HG03280 (cell line): ENCODE results near the gene OSMR.

Experiments
- ATAC-seq: cut with Tn5 transposase; IDR thresholded peaks from one replicate; pipeline ENCODE4 v1.9.1; 2021; ENCODE audit warnings: mild to moderate bottlenecking, moderate library complexity; ENCODE audit not compliant: unreplicated experiment

OSMR gene

GRCh38 chr5:38845526-38846378, at the start of gene OSMR:
Gene OSMR (plus strand): TSS chr5:38846012. CDS start chr5:38869045, 23,033 bp downstream.
- no peak for ATAC-seq

DNA sequence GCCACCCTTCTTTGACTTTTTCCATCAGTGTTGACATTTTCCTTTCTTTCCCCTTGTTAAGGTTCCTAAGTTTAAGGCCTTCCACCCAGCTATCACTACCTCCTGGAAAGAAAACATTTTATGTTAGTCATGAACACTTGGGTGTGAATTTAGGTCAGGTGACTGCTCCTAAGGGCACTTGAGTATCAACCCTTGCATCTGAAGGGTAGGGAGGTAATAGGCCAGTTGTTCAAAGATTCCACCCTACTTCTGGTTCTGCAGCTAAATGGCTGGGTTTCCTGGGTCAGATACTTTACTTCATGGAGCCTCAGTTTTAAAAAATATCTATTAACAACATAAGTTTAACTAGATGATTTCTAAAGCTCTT, 49.1 kb upstream of the OSMR start:
- no peak for ATAC-seq

DNA sequence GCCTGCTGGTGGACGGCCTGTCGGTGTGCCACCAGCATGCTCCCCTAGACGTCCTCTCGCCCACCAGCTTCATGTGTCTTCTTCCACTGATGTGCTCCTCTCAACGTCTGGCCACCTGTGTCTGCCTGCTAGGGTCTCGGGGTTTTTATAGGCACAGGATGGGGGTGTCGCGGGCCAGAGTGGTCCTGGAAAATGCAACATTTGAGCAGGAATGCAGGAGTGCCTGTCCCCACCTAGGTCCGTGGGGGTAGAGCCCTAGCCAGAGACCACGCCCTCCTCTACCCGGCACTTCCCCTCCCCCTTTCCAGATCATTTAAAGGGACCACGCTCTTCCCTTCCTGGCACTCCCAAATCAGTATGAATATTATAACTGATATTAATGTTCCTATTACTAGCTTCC, 48.0 kb upstream of the OSMR start:
- ATAC-seq: no peak

DNA sequence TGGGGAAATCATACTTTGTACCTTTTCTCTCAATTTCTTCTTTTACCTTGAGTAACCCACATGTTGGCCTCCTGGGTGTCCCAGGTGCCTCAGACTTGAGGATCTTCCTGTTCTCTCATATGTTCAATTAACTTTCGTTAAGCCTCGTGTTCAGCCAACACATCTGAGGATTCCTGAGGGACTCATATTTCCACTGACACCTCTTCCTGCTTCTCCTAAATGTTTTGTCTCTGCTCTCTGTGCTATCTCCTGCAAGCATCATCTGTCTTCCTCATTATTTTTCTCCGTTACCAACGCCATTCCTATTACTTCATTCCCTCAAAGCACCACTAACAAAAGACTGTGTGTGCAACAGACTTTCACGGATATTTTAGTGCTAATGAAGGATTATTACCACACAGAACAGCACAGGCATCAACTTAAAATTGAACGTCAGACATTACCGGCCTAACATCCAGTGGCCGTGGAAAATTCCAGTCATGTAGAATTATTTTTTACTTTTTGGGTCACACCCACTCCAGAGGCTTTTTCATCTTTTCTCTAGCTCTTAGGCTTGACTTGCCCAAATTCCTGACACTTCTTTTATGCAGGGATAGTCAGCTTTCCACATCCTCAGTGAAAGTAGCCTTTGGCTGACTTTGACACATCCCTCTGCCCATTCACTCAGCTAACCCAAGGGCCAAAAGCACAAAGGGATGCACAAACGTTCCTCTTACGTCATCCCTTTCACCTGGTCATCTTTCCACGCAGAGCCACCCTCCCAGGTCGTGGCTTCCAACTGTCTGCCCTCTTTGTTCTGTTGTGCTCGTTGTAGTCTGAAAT, 46.0 kb upstream of the OSMR start:
- no peak for ATAC-seq

GRCh38 chr5:38800515-38800914, 45.3 kb upstream of the OSMR start:
- ATAC-seq: no peak

- no peak for ATAC-seq
Observed at GRCh38 chr5:38802125-38802524, 43.7 kb upstream of the OSMR start.

GRCh38 chr5:38803246-38803645, 42.6 kb upstream of the OSMR start:
- no peak for ATAC-seq

DNA sequence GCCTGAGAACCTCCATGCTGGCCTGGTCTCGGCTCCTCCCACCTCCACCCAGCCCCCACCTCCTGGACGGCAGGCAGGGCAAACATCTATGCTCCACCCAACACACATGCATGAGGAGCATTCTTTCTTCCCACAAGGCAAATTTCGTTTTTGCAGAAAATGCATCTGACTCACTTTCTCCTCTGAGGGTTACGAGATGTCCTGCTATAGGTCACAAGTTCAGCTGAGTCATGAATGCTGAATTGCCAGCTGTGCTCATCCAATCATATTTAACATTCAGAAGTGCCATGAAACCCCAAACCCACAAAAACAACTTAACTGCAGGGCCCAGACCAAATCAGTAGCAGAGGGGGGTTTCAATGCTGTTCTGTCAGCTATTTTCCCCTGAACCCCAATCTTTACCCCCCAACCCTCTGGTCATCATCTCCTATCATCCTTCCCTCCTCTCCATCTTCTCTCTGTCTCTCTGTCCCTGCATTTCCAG, 39.0 kb upstream of the OSMR start:
- ATAC-seq: no peak

- ATAC-seq: no peak
Observed at GRCh38 chr5:38807570-38808483, 38.0 kb upstream of the OSMR start.

- no peak for ATAC-seq
Observed at GRCh38 chr5:38808666-38809343, 37.0 kb upstream of the OSMR start.

- peak; percentile 62 for ATAC-seq
Observed at GRCh38 chr5:38809388-38810359, 36.1 kb upstream of the OSMR start.

DNA sequence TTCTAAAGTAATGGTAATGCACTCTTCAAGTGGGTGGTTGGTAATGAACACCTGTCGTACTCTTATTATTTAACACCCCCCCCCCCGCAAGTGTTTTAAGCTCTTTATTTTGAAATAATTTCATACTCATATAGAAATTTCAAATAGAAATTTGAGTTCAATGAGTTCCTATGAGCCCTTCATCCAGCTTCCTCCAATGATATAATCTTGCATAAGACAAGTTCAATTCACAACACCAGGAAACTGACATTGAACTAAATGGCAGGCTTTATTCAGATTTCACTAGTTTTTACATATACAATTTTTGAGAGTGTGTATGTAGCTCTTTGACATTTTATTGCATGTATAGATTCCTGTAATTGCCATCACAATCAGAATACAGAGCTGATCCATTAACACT, 30.9 kb upstream of the OSMR start:
- no peak for ATAC-seq

DNA sequence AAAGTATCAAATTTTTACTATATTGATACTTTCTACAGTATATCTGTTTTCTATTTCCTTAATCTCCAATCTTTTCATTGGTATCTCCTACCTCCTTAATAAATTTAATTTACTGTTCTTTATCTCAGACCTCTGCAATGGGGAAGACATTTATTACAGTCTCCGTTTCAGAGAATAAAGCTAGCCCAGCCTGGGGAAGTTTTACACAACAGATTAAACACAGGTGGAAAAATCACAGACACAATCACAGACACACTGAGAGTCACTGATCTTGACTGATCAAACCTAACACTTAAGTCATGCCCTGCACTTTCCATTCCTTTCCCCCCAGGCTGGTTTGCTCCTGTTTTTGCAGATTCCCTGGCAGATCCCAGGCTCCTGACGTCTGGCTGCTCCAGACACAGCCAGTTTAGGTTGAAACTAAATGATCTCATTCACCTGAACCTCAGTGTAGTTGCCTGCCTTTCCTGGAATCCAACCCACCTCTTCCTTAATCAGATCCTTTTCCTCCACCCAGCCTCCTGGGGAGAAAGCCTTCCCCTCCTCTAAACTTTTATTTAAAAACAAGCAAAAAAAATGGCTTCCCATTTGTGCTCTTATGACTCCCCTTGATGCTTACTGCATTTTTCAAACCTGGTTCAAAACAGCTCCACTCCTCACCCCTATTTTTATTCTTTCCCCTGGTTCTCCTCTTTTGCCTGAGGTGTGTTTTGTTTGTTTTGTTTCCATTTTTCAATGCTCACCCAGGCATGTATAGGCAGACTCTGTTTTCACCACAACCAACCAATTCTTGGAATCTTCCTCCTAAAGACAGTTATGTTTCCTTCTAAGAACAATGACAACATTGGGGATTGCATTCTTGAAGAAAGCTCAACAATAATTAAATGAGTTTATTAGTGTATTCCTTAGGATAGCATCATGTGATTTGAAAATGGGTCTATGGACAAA, 29.5 kb upstream of the OSMR start:
- ATAC-seq: no peak

- ATAC-seq: no peak
Observed at GRCh38 chr5:38821679-38822078, 24.1 kb upstream of the OSMR start.

GRCh38 chr5:38823503-38823902, 22.3 kb upstream of the OSMR start:
- ATAC-seq: no peak

- ATAC-seq: no peak
Observed at GRCh38 chr5:38824821-38825220, 21.0 kb upstream of the OSMR start.

- ATAC-seq: no peak
Observed at GRCh38 chr5:38825494-38825893, 20.3 kb upstream of the OSMR start.

GRCh38 chr5:38827525-38827924, 18.3 kb upstream of the OSMR start:
- no peak for ATAC-seq
